K562 (cell line): ENCODE results near the gene C8A. TPM values are rescaled to one million over a fixed set of nuclear protein-coding genes. Genes with fewer than 3 reads are reported as not detected.

ENCODE experiments used
- ATAC-seq: fragments of 200-7000 bp; cut with Tn5 transposase; 3 replicates; pipeline ENCODE4 v1.9.1; 2020; ENCODE audit warnings: moderate library complexity
- BruUV-seq: library from RNA; stranded (reverse); fragments of 400-500 nt; replicated peaks from 2 replicates; lab custom pipeline; 2021; lab: Mats Ljungman, UMichigan
- CTCF ChIA-PET: fragments of 300-600 bp; formaldehyde crosslinking; extraction: SDS; loops from one replicate; lab custom pipeline; 2021; ENCODE audit warnings: low intra/inter-chr PET ratio; lab: Yijun Ruan, JAX
- POLR2A ChIA-PET: fragments of 300-600, 350-650 bp; sonication (Branson Sonifier 250); formaldehyde crosslinking; extraction: SDS; loops from one replicate; lab custom pipeline; 2021; ENCODE audit warnings: antibody characterized with exemption, inconsistent platforms; lab: Yijun Ruan, JAX
- DNase-seq, 4 experiments: peaks; one replicate each; pipeline versions ENCODE4 v3.0.0 to v3.0.0-alpha.2; 2011 to 2018; ENCODE audit warnings: low spot score in 3 of 4, mixed read lengths in 3 of 4; ENCODE audit errors: extremely low read depth in 1 of 4
- FAIRE-seq: peaks from 2 replicates; lab custom pipeline; 2011; peaks lifted over from hg19 to GRCh38; lab: Jason Lieb, UNC
- H2AFZ ChIP-seq: 2 replicates; pipeline ENCODE4 v1.6.0; 2011; ENCODE audit warnings: low read depth, low read length, control low read depth, inconsistent platforms
- H3K27ac ChIP-seq: fragments of 200-600 bp; 3 replicates; pipeline ENCODE4 v1.8.0; 2011; ENCODE audit warnings: low read depth, mild to moderate bottlenecking, control low read depth, inconsistent platforms, low read length, moderate library complexity, mixed read lengths; ENCODE audit errors: extremely low read depth
- H3K27me3 ChIP-seq, 2 experiments: fragments of 300-600 bp in 1 of 2; 2 replicates in 1 of 2; 3 replicates in 1 of 2; pipeline versions ENCODE4 v1.6.0 to v1.8.0; 2011; ENCODE audit warnings: inconsistent platforms in 2 of 2, low read length in 2 of 2, mild to moderate bottlenecking in 1 of 2, mixed read lengths in 1 of 2, moderate library complexity in 1 of 2; ENCODE audit not compliant: control insufficient read depth in 2 of 2, insufficient read depth in 2 of 2
- H3K36me3 ChIP-seq: fragments of 300-600 bp; 3 replicates; pipeline ENCODE4 v1.8.0; 2011; ENCODE audit warnings: mild to moderate bottlenecking, low read length, inconsistent platforms; ENCODE audit not compliant: control insufficient read depth, insufficient read depth
- H3K4me1 ChIP-seq, 2 experiments: fragments of 200-600 bp in 1 of 2; replicated peaks in 1 of 2; 2 replicates in 1 of 2; 3 replicates in 1 of 2; pipeline versions ENCODE4 v1.5.1 to v1.8.0; 2011; ENCODE audit warnings: inconsistent platforms in 2 of 2, low read length in 2 of 2, mild to moderate bottlenecking in 1 of 2, mixed read lengths in 1 of 2, moderate library complexity in 1 of 2; ENCODE audit not compliant: control insufficient read depth in 2 of 2, insufficient read depth in 2 of 2
- H3K4me2 ChIP-seq: 2 replicates; pipeline ENCODE4 v1.6.1; 2011; ENCODE audit warnings: low read length, control low read depth, inconsistent platforms, mixed read lengths; ENCODE audit not compliant: insufficient read depth
- H3K4me3 ChIP-seq: fragments of 200-600 bp; sonication (generic), shearing (Covaris generic); 2 replicates; pipeline ENCODE4 v1.5.1; 2016; ENCODE audit warnings: control low read depth, inconsistent platforms
- H3K79me2 ChIP-seq: fragments of 200-600 bp; 3 replicates; pipeline ENCODE4 v1.8.0; 2011; ENCODE audit warnings: low read length, inconsistent platforms; ENCODE audit not compliant: control insufficient read depth, insufficient read depth
- H3K9ac ChIP-seq, 2 experiments: 2 replicates each; pipeline versions ENCODE4 v1.6.0 to v1.6.1; 2011; ENCODE audit warnings: low read depth in 2 of 2, low read length in 2 of 2, control low read depth in 1 of 2, inconsistent platforms in 1 of 2, mild to moderate bottlenecking in 1 of 2, mixed read lengths in 1 of 2; ENCODE audit not compliant: insufficient read depth in 1 of 2
- H3K9me1 ChIP-seq: one replicate; pipeline ENCODE4 v1.6.0; 2011; ENCODE audit warnings: inconsistent platforms, mild to moderate bottlenecking, low read length, moderate library complexity; ENCODE audit not compliant: control insufficient read depth, insufficient read depth
- H3K9me3 ChIP-seq: replicated peaks from 2 replicates; pipeline ENCODE4 v1.5.1; 2011; ENCODE audit warnings: low read depth, low read length, inconsistent platforms; ENCODE audit not compliant: control insufficient read depth, insufficient read depth
- H4K20me1 ChIP-seq: replicated peaks from 2 replicates; pipeline ENCODE4 v1.6.1; 2011; ENCODE audit warnings: low read length, inconsistent platforms, mixed read lengths; ENCODE audit not compliant: control insufficient read depth, insufficient read depth
- BCOR ChIP-seq: fragments of 450-650 bp; IDR thresholded peaks from 2 replicates; pipeline ENCODE4 v1.6.1; 2016
- FOXP1 ChIP-seq: sonication (generic); formaldehyde crosslinking; IDR thresholded peaks from 2 replicates; pipeline ENCODE4 v1.8.0; 2022; ENCODE audit warnings: mild to moderate bottlenecking, missing genetic modification reagents
- HDAC3 ChIP-seq: fragments of 450-650 bp; IDR thresholded peaks from 2 replicates; pipeline ENCODE4 v1.6.1; 2018; ENCODE audit warnings: borderline replicate concordance, mild to moderate bottlenecking, moderate library complexity; ENCODE audit not compliant: partially characterized antibody
- JUN ChIP-seq, 2 experiments: sonication (generic) in 1 of 2; formaldehyde crosslinking in 1 of 2; IDR thresholded peaks; 2 replicates each; pipeline versions ENCODE4 v1.6.1 to v1.8.0; 2012 to 2022; ENCODE audit warnings: borderline replicate concordance in 2 of 2, mild to moderate bottlenecking in 2 of 2, improper control_type of control experiment in 1 of 2, low read depth in 1 of 2, low read length in 1 of 2, missing genetic modification reagents in 1 of 2
- RFX1 ChIP-seq: fragments of 450-650 bp; IDR thresholded peaks from 2 replicates; pipeline ENCODE4 v1.6.1; 2016; ENCODE audit warnings: mild to moderate bottlenecking, moderate library complexity
- RUNX1 ChIP-seq: sonication (generic); IDR thresholded peaks from 2 replicates; pipeline ENCODE4 v1.6.1; 2016; ENCODE audit warnings: antibody characterized with exemption, low read depth
- SRSF7 ChIP-seq: fragments of 200-400 bp; formaldehyde crosslinking; optimal IDR thresholded peaks from 2 replicates; pipeline ENCODE3; 2017; ENCODE audit warnings: mild to moderate bottlenecking, low read depth, low read length
- UBTF ChIP-seq, 2 experiments: IDR thresholded peaks; 2 replicates each; pipeline ENCODE4 v1.6.1; 2012; ENCODE audit warnings: improper control_type of control experiment in 2 of 2, low read depth in 2 of 2, low read length in 2 of 2, borderline replicate concordance in 1 of 2
- ZBTB49 ChIP-seq: sonication (generic); formaldehyde crosslinking; IDR thresholded peaks from 2 replicates; pipeline ENCODE4 v1.8.0; 2022; ENCODE audit warnings: missing genetic modification reagents, mild to moderate bottlenecking, borderline replicate concordance
- ZFP30 ChIP-seq: fragments of 250-450 bp; sonication (Bioruptor Pico); IDR thresholded peaks from 2 replicates; pipeline ENCODE4 v1.8.0; 2022; ENCODE audit warnings: moderate library complexity, mild to moderate bottlenecking, inconsistent platforms, borderline replicate concordance
- ZSCAN32 ChIP-seq: fragments of 450-650 bp; formaldehyde crosslinking; IDR thresholded peaks from 2 replicates; pipeline ENCODE4 v1.4.0; 2020; ENCODE audit warnings: mild to moderate bottlenecking, moderate library complexity
- WGBS: fragments of 100-300 bp; shearing (Covaris generic); methylation state at CpG from one replicate; pipeline ENCODE4 v1.1.6; 2016; ENCODE audit warnings: low coverage, mixed read lengths; ENCODE audit not compliant: insufficient coverage; ENCODE audit errors: missing lambda C conversion rate; 5-methylcytosine and 5-hydroxymethylcytosine counted together
- in situ Hi-C: fragments of 300-500 bp; cut with MboI; formaldehyde crosslinking; loops from 4 replicates; pipeline ENCODE4 v1.15.0; 2018; ENCODE audit warnings: inconsistent platforms, mixed read lengths
- intact Hi-C: fragments of 100-400 bp; cut with micrococcal nuclease; formaldehyde crosslinking; loops from 2 replicates; pipeline ENCODE4 v1.14.2; 2022
- polyA plus RNA-seq, 8 experiments: library from polyadenylated mRNA; depleted of rRNA in 4 of 8; stranded (reverse) in 5 of 8; unstranded in 3 of 8; fragments of >200 nt; fragmentation: Nextera tagmentation in 2 of 8; fragmentation: Illumina TruSeq in 1 of 8; extraction: Ambion mirVana in 2 of 8; extraction: Trizol in 1 of 8; gene quantifications; 2 replicates each; pipeline versions ENCODE4 v1.2.1 to v1.2.3, GENCODE V29; 2011 to 2014; ENCODE audit warnings: inconsistent platforms in 1 of 8, missing spikeins in 1 of 8
- total RNA-seq, 7 experiments: library from RNA; depleted of rRNA in 6 of 7; stranded (reverse); fragments of >200 nt in 6 of 7; fragmentation: Illumina TruSeq in 2 of 7; extraction: Trizol in 2 of 7; gene quantifications; 2 replicates each; pipeline versions ENCODE4 v1.2.1 to v1.2.3, GENCODE V29; 2011 to 2021; ENCODE audit warnings: low replicate concordance in 1 of 7

The C8A gene
- total and polyA plus RNA-seq, 9 of the 15 experiments (the other 6 are each of a cell fraction or from before 2014, with no cell fraction given), result 0.09 TPM; not detected in 8

- DNase-seq (no peak), FAIRE-seq (no peak), ATAC-seq (no peak)
- ChIA-PET CTCF (no interaction called here), POLR2A (interaction anchor here (0.9 kb wide), 1 partner anchor 80 kb away, joined by 4 read pairs; no protein-coding TSS in a partner anchor)
- Histone ChIP-seq H3K9me1 (no peaks in the 10 kb centered on the region), H3K36me3 (no peaks in the 10 kb centered on the region), H3K9me3 (no peaks in the 10 kb centered on the region), H3K4me1 (no peaks in the 10 kb centered on the region), H2AFZ (no peak overlapping the region), H3K27ac (no peak overlapping the region), H3K4me3 (no peak overlapping the region), H4K20me1 (no peaks in the 10 kb centered on the region), H3K79me2 (no peaks in the 10 kb centered on the region), H3K9ac (no peak overlapping the region), H3K27me3 (no peaks in the 10 kb centered on the region), H3K4me2 (no peak overlapping the region)
- intact Hi-C loops, result no loop called here
- WGBS, result 0% methylated on average over 1 of the region's 1 CpG
- in situ Hi-C loops, result no loop called here
- no peak for TF ChIP-seq ZBTB49 (CRISPR knock-in tag)
- TF ChIP-seq HDAC3, result no peak
- TF ChIP-seq RUNX1, result no peak
- TF ChIP-seq RFX1, result no peak
- TF ChIP-seq JUN (IDR thresholded peaks at IDR 0.05; ENCODE audit: borderline replicate concordance, low read depth, low read length), result no peak
- no peak for TF ChIP-seq JUN (CRISPR knock-in tag; IDR thresholded peaks at IDR 0.05; ENCODE audit: borderline replicate concordance)
- TF ChIP-seq UBTF (IDR thresholded peaks at IDR 0.05; ENCODE audit: borderline replicate concordance in 1 of 2, low read depth in 2 of 2, low read length in 2 of 2), result no peak
- no peak for TF ChIP-seq SRSF7
- no peak for TF ChIP-seq FOXP1 (CRISPR knock-in tag)
- no peak for TF ChIP-seq BCOR
- TF ChIP-seq ZFP30 (CRISPR knock-in tag), result no peak
- no peak for TF ChIP-seq ZSCAN32 (CRISPR knock-in tag)
- no TSS peak for BruUV-seq
These were observed 66.9 kb downstream of the C8A start for GRCh38 chr1:56921479-56921878.
